ENCODE results near the gene PHACTR2.
"Not testable (repeated sequence)": the region's sequence is repeated elsewhere in the genome, so short reads cannot be mapped to it uniquely, and the experiment has no call there.

Gene PHACTR2

DNA sequence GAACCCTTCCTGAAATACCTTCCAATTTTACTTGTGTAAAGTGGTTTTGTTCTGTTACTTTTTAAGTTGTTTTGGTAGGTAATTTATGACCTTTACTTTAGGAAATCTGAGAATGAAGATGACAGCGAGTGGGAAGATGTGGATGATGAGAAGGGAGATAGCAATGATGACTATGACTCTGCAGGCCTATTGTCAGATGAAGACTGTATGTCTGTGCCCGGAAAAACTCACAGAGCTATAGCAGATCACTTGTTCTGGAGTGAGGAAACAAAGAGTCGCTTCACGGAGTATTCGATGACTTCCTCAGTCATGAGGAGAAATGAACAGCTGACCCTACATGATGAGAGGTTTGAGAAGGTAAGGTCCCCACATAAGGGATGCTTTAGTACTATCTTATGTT lies 179.9 kb downstream of the PHACTR2 start:
- TF ChIP-seq, protein P1, sequence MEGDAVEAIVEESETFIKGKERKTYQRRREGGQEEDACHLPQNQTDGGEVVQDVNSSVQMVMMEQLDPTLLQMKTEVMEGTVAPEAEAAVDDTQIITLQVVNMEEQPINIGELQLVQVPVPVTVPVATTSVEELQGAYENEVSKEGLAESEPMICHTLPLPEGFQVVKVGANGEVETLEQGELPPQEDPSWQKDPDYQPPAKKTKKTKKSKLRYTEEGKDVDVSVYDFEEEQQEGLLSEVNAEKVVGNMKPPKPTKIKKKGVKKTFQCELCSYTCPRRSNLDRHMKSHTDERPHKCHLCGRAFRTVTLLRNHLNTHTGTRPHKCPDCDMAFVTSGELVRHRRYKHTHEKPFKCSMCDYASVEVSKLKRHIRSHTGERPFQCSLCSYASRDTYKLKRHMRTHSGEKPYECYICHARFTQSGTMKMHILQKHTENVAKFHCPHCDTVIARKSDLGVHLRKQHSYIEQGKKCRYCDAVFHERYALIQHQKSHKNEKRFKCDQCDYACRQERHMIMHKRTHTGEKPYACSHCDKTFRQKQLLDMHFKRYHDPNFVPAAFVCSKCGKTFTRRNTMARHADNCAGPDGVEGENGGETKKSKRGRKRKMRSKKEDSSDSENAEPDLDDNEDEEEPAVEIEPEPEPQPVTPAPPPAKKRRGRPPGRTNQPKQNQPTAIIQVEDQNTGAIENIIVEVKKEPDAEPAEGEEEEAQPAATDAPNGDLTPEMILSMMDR (IDR thresholded peaks at IDR 0.05; ENCODE audit: control insufficient read depth, insufficient read depth, low read depth, low read length, missing control alignments), result no peak
- DNase-seq (ENCODE audit: low read depth), result no peak

GRCh38 chr6:143859891-143860660 lies 182.3 kb downstream of the PHACTR2 start:
- H3K4me3 ChIP-seq (ENCODE audit: control insufficient read depth, low read depth, low read length), result no peak overlapping the region
- TF ChIP-seq, protein P1 (IDR thresholded peaks at IDR 0.05; ENCODE audit: control insufficient read depth, insufficient read depth, low read depth, low read length, missing control alignments), result no peak

More for the DNA sequence above, 179.9 kb downstream of the PHACTR2 start:
- H3K4me3 ChIP-seq (ENCODE audit: control insufficient read depth, low read depth, low read length), result no peak overlapping the region

GRCh38 chr6:143863771-143864170 lies 186.0 kb downstream of the PHACTR2 start:
- no peak for DNase-seq (ENCODE audit: low read depth)
- TF ChIP-seq, protein P1 (IDR thresholded peaks at IDR 0.05; ENCODE audit: control insufficient read depth, insufficient read depth, low read depth, low read length, missing control alignments), result no peak
- no peak overlapping the region for H3K4me3 ChIP-seq (ENCODE audit: control insufficient read depth, low read depth, low read length)

More at GRCh38 chr6:143859891-143860660, 182.3 kb downstream of the PHACTR2 start:
- DNase-seq (ENCODE audit: low read depth), result no peak

GRCh38 chr6:143864234-143864633 lies 186.5 kb downstream of the PHACTR2 start, which contains the start of gene ZC2HC1B:
Gene ZC2HC1B, plus strand, starts transcription at chr6:143864474. Its CDS starts 66 bp downstream, at chr6:143864540.
- H3K4me3 ChIP-seq (ENCODE audit: control insufficient read depth, low read depth, low read length), result no peak within 1 kb of the TSS
- DNase-seq (ENCODE audit: low read depth), result no peak
- TF ChIP-seq, protein P1 (IDR thresholded peaks at IDR 0.05; ENCODE audit: control insufficient read depth, insufficient read depth, low read depth, low read length, missing control alignments), result no peak

- TF ChIP-seq, protein P1 (IDR thresholded peaks at IDR 0.05; ENCODE audit: control insufficient read depth, insufficient read depth, low read depth, low read length, missing control alignments), result no peak
- DNase-seq (ENCODE audit: low read depth), result no peak
- H3K4me3 ChIP-seq (ENCODE audit: control insufficient read depth, low read depth, low read length), result no peak overlapping the region
Observed at GRCh38 chr6:143867236-143867635, 189.5 kb downstream of the PHACTR2 start.

DNA sequence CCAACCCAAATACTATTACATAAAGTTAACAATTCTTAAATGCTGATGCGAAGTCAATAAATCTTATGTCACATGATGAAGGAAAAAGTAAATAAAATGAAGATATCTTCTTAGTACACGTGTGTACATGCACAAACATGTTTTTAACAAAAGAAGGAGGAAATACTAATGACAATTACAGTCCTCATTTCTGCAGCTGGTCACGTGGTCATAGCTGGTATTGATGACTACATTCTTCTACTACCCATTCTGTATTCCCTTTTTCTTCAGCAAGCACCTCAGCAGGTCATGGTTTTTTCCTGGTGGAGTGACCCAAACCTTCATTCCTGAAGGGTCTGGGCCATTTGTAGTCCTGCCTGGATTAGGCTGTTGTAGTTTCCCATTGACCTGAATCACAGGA lies 191.0 kb downstream of the PHACTR2 start:
- not testable (repeated sequence) for H3K4me3 ChIP-seq (ENCODE audit: control insufficient read depth, low read depth, low read length)

GRCh38 chr6:143871202-143871730 lies 193.5 kb downstream of the PHACTR2 start:
- not testable (repeated sequence) for DNase-seq (ENCODE audit: low read depth); H3K4me3 ChIP-seq (ENCODE audit: control insufficient read depth, low read depth, low read length)

More for the DNA sequence above, 191.0 kb downstream of the PHACTR2 start:
- DNase-seq (ENCODE audit: low read depth), result not testable (repeated sequence)
